Uterus (tissue), 2 donors: ENCODE results near the gene ANP32A.

Experiments used
- POLR2A ChIP-seq, 2 donors: fragments of 450-650 bp; IDR thresholded peaks; one replicate each; pipeline ENCODE4 v1.6.1; 2016; ENCODE audit warnings: antibody characterized with exemption in 2 of 2, mild to moderate bottlenecking in 1 of 2, moderate library complexity in 1 of 2
- TF ChIP-seq, protein P1 (sequence below), 4 experiments: fragments of 200-600 bp in 2 of 4; fragments of 450-650 bp in 2 of 4; sonication (generic) in 2 of 4; IDR thresholded peaks; one replicate each; pipeline ENCODE4 v1.5.1; 2016 to 2019; ENCODE audit warnings: antibody characterized with exemption in 4 of 4, mild to moderate bottlenecking in 2 of 4, moderate library complexity in 1 of 4

DNA sequence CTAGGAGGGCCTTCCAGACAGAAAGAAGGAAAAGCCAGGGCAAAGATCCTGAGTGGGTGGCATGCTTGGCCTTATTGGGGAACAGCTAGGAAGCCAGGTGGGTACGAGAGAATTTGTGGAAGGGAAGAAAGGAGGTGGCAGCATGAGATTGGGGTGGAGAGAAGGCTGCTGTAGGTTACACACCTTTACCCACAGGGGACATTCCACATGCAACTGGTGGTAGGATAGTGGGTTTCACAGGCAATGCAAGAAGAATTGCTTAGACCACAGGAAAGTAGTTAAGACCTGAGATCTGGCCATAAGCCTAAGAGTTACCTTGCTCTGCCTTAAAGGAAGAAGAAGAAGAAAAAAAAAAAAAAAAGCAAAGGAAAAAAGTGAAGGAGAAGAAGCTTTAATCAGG, 19.8 kb downstream of the ANP32A start:
- TF ChIP-seq, protein P1, sequence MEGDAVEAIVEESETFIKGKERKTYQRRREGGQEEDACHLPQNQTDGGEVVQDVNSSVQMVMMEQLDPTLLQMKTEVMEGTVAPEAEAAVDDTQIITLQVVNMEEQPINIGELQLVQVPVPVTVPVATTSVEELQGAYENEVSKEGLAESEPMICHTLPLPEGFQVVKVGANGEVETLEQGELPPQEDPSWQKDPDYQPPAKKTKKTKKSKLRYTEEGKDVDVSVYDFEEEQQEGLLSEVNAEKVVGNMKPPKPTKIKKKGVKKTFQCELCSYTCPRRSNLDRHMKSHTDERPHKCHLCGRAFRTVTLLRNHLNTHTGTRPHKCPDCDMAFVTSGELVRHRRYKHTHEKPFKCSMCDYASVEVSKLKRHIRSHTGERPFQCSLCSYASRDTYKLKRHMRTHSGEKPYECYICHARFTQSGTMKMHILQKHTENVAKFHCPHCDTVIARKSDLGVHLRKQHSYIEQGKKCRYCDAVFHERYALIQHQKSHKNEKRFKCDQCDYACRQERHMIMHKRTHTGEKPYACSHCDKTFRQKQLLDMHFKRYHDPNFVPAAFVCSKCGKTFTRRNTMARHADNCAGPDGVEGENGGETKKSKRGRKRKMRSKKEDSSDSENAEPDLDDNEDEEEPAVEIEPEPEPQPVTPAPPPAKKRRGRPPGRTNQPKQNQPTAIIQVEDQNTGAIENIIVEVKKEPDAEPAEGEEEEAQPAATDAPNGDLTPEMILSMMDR (IDR thresholded peaks at IDR 0.05), result no peak
- no peak for TF ChIP-seq POLR2A (IDR thresholded peaks at IDR 0.05)
